DOHH2 (cell line): Measurements from ENCODE around the gene NUBP2.

Source experiments
- EZH2phosphoT487 ChIP-seq: fragments of 200-600 bp; sonication (generic); IDR thresholded peaks from 2 replicates; pipeline ENCODE4 v1.6.1; 2017; ENCODE audit warnings: borderline replicate concordance, mild to moderate bottlenecking, antibody characterized with exemption, low read length, moderate library complexity, mixed read lengths
- TF ChIP-seq, protein P1 (sequence below): fragments of 200-600 bp; sonication (generic); IDR thresholded peaks from one replicate; pipeline ENCODE4 v1.5.1; 2014; ENCODE audit warnings: antibody characterized with exemption, mild to moderate bottlenecking, low read depth, low read length; ENCODE audit not compliant: poor library complexity, severe bottlenecking

DNA sequence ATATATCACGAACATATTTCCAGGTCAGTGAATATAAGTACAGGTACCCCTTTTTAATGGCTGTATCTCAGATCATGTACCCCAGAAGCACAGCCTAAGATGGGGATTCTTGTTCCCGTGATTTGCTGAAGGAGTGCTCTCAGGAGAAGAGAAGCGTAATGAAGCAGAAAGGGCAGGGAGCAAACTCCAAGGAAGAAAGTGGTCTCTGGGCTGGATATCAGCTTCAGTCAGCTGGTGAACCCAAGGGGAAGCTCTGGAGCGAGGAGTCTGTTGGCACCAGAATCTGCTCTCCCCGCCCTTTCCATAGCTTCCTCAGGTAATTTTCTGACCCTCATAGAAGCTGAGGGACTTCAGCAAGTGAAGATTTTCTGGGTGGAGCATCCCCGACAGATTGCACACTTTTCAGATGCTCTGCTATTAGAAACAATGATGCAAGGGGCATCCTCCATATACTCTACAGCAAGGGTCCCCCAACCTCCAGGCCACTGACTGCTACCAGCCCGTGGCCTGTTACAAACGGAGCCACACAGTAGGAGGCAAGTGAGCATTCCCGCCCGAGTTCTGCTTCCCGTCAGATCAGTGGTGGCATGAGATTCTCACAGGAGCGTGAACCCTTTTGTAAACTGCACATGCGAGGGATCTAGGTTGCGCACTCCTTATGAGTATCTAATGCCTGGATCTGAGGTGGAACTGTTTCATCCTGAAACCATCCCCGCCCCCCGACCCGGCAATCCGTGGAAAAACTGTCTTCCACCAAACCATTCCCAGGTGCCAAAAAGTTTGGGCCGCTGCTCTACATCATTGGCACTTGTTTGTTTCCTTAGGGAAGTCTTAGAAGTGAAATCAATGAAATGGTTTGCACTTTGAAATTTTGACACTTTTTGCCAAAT is 48.7 kb downstream of the NUBP2 start:
- TF ChIP-seq, protein P1, sequence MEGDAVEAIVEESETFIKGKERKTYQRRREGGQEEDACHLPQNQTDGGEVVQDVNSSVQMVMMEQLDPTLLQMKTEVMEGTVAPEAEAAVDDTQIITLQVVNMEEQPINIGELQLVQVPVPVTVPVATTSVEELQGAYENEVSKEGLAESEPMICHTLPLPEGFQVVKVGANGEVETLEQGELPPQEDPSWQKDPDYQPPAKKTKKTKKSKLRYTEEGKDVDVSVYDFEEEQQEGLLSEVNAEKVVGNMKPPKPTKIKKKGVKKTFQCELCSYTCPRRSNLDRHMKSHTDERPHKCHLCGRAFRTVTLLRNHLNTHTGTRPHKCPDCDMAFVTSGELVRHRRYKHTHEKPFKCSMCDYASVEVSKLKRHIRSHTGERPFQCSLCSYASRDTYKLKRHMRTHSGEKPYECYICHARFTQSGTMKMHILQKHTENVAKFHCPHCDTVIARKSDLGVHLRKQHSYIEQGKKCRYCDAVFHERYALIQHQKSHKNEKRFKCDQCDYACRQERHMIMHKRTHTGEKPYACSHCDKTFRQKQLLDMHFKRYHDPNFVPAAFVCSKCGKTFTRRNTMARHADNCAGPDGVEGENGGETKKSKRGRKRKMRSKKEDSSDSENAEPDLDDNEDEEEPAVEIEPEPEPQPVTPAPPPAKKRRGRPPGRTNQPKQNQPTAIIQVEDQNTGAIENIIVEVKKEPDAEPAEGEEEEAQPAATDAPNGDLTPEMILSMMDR: no peak
- TF ChIP-seq EZH2phosphoT487: no peak
